ENCODE results near the gene ISYNA1.
"Not testable (repeated sequence)": the region's sequence is repeated elsewhere in the genome, so short reads cannot be mapped to it uniquely, and the experiment has no call there.

The ISYNA1 gene

DNA sequence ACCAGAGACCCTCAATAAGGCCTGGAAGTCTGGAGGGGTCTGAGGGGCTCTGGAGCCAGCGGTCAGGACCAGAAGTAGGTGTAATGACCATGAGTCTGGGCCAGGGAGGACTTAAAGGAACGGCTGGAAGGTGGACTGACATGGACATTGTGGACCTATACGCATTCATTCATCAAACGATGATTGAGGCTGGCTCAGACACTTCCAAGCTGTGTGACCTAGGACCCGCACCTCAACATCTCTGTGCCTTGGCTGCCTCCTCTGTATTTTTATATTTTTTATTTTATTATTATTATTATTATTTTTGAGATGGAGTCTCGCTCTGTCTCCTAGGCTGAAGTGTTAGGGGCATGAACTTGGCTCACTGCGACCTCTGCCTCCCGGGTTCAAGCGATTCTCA, 31.2 kb downstream of the ISYNA1 start:
- Histone ChIP-seq H4K20me1 (ENCODE audit: control insufficient read depth, insufficient read depth, low read depth, low read length) (no peaks in the 10 kb centered on the region), H3K9me3 (ENCODE audit: control insufficient read depth, insufficient read depth, low read length) (no peaks in the 10 kb centered on the region), H3K27ac (ENCODE audit: low read depth, low read length) (no peak overlapping the region), H3K4me1 (ENCODE audit: control insufficient read depth, low read length) (peaks cover 55% of the 10 kb centered on the region), H3K4me3 (ENCODE audit: low read length) (no peak overlapping the region), H3K9me2 (replicated peaks; ENCODE audit: control insufficient read depth, low read length) (no peaks in the 10 kb centered on the region), H3K4me2 (ENCODE audit: low read length) (no peak overlapping the region), H3K79me2 (ENCODE audit: control insufficient read depth, low read length) (no peaks in the 10 kb centered on the region), H3K36me3 (ENCODE audit: control insufficient read depth, low read length) (no peaks in the 10 kb centered on the region), H3K27me3 (ENCODE audit: control insufficient read depth, low read length) (no peaks in the 10 kb centered on the region), H3F3A (ENCODE audit: control insufficient read depth, insufficient read depth) (peaks cover 8% of the 10 kb centered on the region; the same call in 1 of the 2 replicates)
- TF ChIP-seq, protein P1, sequence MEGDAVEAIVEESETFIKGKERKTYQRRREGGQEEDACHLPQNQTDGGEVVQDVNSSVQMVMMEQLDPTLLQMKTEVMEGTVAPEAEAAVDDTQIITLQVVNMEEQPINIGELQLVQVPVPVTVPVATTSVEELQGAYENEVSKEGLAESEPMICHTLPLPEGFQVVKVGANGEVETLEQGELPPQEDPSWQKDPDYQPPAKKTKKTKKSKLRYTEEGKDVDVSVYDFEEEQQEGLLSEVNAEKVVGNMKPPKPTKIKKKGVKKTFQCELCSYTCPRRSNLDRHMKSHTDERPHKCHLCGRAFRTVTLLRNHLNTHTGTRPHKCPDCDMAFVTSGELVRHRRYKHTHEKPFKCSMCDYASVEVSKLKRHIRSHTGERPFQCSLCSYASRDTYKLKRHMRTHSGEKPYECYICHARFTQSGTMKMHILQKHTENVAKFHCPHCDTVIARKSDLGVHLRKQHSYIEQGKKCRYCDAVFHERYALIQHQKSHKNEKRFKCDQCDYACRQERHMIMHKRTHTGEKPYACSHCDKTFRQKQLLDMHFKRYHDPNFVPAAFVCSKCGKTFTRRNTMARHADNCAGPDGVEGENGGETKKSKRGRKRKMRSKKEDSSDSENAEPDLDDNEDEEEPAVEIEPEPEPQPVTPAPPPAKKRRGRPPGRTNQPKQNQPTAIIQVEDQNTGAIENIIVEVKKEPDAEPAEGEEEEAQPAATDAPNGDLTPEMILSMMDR (IDR thresholded peaks at IDR 0.05; ENCODE audit: low read depth, low read length, poor library complexity, severe bottlenecking) = no peak
- TF ChIP-seq EZH2phosphoT487 (IDR thresholded peaks at IDR 0.05; ENCODE audit: borderline replicate concordance, low read length) = no peak

DNA sequence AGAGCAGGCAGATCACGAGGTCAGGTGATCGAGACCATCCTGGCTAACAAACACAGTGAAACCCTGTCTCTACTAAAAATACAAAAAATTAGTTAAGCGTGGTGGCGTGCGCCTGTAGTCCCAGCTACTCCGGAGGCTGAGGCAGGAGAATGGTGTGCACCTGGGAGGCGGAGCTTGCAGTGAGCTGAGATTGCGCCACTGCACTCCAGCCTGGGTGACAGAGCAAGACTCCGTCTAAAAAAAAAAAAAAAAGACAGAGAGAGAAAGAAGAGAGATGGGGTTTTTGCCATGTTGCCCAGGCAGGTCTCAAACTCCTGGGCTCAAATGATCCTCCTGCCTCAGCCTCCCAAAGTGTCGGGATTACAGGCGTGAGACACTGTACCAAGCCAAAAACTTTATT, 32.2 kb downstream of the ISYNA1 start:
- not testable (repeated sequence) for H3K4me3 ChIP-seq (ENCODE audit: low read length); H3K9me3 ChIP-seq (ENCODE audit: control insufficient read depth, insufficient read depth, low read length); H4K20me1 ChIP-seq (ENCODE audit: control insufficient read depth, insufficient read depth, low read depth, low read length); H3K36me3 ChIP-seq (ENCODE audit: control insufficient read depth, low read length); H3K9me2 ChIP-seq (replicated peaks; ENCODE audit: control insufficient read depth, low read length); H3K4me2 ChIP-seq (ENCODE audit: low read length); H3K27ac ChIP-seq (ENCODE audit: low read depth, low read length); H3K27me3 ChIP-seq (ENCODE audit: control insufficient read depth, low read length); H3K79me2 ChIP-seq (ENCODE audit: control insufficient read depth, low read length)
- H3K4me1 ChIP-seq (ENCODE audit: control insufficient read depth, low read length) = peaks cover 62% of the 10 kb centered on the region
- peaks cover 11% of the 10 kb centered on the region for H3F3A ChIP-seq (ENCODE audit: control insufficient read depth, insufficient read depth)

DNA sequence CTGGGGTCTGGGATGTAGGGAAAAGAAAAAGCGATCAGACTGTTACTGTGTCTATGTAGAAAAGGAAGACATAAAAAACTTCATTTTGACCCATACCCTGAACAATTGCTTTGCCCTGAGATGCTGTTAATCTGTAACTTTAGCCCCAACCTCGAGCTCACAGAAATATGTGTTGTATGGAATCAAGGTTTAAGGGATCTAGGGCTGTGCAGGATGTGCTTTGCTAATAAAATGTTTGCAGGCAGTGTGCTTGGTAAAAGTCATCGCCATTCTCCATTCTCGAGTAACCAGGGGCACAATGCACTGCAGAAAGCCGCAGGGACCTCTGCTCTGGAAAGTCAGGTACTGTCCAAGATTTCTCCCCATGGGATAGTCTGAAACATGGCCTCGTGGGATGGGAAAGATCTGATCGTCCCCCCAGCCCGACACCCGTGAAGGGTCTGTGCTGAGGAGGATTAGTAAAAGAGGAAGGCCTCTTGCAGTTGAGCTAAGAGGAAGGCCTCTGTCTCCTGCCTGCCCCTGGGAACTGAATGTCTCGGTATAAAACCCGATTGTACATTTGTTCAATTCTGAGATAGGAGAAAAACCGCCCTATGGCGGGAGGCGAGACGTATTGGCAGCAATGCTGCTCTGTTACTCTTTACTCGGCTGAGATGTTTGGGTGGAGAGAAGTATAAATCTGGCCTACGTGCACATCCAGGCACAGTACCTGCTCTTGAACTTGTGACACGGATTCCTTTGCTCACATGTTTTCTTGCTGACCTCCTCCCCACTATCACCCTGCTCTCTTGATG, 35.3 kb downstream of the ISYNA1 start:
- Histone ChIP-seq H3K4me2 (ENCODE audit: low read length) (peak overlapping the region; percentile 98), H3F3A (ENCODE audit: control insufficient read depth, insufficient read depth) (peaks cover 16% of the 10 kb centered on the region), H3K4me1 (ENCODE audit: control insufficient read depth, low read length) (peaks cover 48% of the 10 kb centered on the region), H3K4me3 (ENCODE audit: low read length) (peak overlapping the region; percentile 78), H3K27ac (ENCODE audit: low read depth, low read length) (peak overlapping the region; percentile 87)
- H3K9me2 ChIP-seq (replicated peaks; ENCODE audit: control insufficient read depth, low read length); H3K36me3 ChIP-seq (ENCODE audit: control insufficient read depth, low read length); H3K27me3 ChIP-seq (ENCODE audit: control insufficient read depth, low read length); H3K9me3 ChIP-seq (ENCODE audit: control insufficient read depth, insufficient read depth, low read length); H3K79me2 ChIP-seq (ENCODE audit: control insufficient read depth, low read length); H4K20me1 ChIP-seq (ENCODE audit: control insufficient read depth, insufficient read depth, low read depth, low read length): not testable (repeated sequence)

DNA sequence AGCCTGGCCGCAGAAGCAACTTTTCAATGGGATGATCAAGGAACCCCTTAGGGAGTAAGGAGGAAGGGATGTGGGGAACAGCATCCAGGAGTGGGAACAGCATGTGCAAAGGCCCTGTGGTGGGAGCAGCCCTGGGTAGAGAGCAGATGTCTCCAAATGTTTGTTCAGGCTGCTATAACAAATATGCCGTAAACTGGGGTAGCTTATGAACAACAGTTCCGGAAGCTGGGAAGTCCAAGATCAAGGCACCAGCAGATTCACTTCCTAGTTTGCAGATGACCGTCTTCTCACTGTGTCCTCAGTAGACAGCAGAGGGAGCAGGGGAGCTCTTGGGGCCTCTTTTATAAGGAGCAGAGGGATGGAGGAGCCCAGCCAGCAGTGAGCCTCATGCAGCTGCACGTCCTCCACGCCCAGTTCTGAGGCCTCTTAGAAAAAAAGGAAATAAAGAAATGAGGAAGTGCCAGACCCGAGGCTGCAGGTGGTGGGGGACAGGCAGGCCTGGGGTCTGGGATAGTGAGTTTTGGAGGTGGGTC, 36.3 kb downstream of the ISYNA1 start:
- H3K27me3 ChIP-seq (ENCODE audit: control insufficient read depth, low read length) = peaks cover 5% of the 10 kb centered on the region; the same call in 1 of the 2 replicates
- peak overlapping the region; percentile 98 for H3K4me2 ChIP-seq (ENCODE audit: low read length)
- H3K9me2 ChIP-seq (replicated peaks; ENCODE audit: control insufficient read depth, low read length) = no peaks in the 10 kb centered on the region
- peak overlapping the region; percentile 78 for H3K4me3 ChIP-seq (ENCODE audit: low read length)
- H3K27ac ChIP-seq (ENCODE audit: low read depth, low read length) = peak overlapping the region; percentile 87
- TF ChIP-seq, protein P1 (IDR thresholded peaks at IDR 0.05; ENCODE audit: low read depth, low read length, poor library complexity, severe bottlenecking) = peak; percentile 79
- no peak for TF ChIP-seq EZH2phosphoT487 (IDR thresholded peaks at IDR 0.05; ENCODE audit: borderline replicate concordance, low read length)
- peaks cover 16% of the 10 kb centered on the region for H3F3A ChIP-seq (ENCODE audit: control insufficient read depth, insufficient read depth)
- H3K79me2 ChIP-seq (ENCODE audit: control insufficient read depth, low read length) = no peaks in the 10 kb centered on the region
- no peaks in the 10 kb centered on the region for H3K9me3 ChIP-seq (ENCODE audit: control insufficient read depth, insufficient read depth, low read length)
- no peaks in the 10 kb centered on the region for H3K36me3 ChIP-seq (ENCODE audit: control insufficient read depth, low read length)
- H4K20me1 ChIP-seq (ENCODE audit: control insufficient read depth, insufficient read depth, low read depth, low read length) = no peaks in the 10 kb centered on the region
- H3K4me1 ChIP-seq (ENCODE audit: control insufficient read depth, low read length) = peaks cover 57% of the 10 kb centered on the region

Measured in DOHH2 (cell line).